Esophagus (tissue), 2 donors: Measurements from ENCODE around the gene SHFL. TPM values are rescaled to one million over a fixed set of nuclear protein-coding genes. Genes with fewer than 3 reads are reported as not detected.

Experiments
- H3K27ac ChIP-seq, 2 donors: one replicate each; pipeline ENCODE4 v1.5.1; 2013; ENCODE audit warnings: low read depth in 2 of 2, mild to moderate bottlenecking in 2 of 2, inconsistent platforms in 1 of 2, low read length in 1 of 2, moderate library complexity in 1 of 2
- H3K27me3 ChIP-seq, 2 donors: one replicate each; pipeline ENCODE4 v1.6.1; 2013; ENCODE audit warnings: low read length in 2 of 2, control low read depth in 1 of 2, mild to moderate bottlenecking in 1 of 2; ENCODE audit not compliant: insufficient read depth in 2 of 2, control insufficient read depth in 1 of 2
- H3K36me3 ChIP-seq, 2 donors: one replicate each; pipeline ENCODE4 v1.6.1; 2013; ENCODE audit warnings: low read length in 1 of 2; ENCODE audit not compliant: control insufficient read depth in 2 of 2, insufficient read depth in 2 of 2
- H3K4me1 ChIP-seq, 2 donors: one replicate each; pipeline ENCODE4 v1.6.1; 2013; ENCODE audit warnings: low read length in 1 of 2; ENCODE audit not compliant: control insufficient read depth in 2 of 2, insufficient read depth in 2 of 2
- H3K4me3 ChIP-seq, 2 donors: one replicate each; pipeline ENCODE4 v1.5.1; 2013; ENCODE audit warnings: low read length in 2 of 2, mild to moderate bottlenecking in 2 of 2, low read depth in 1 of 2, moderate library complexity in 1 of 2
- H3K9me3 ChIP-seq, 2 donors: one replicate each; pipeline ENCODE4 v1.6.1; 2013; ENCODE audit warnings: mild to moderate bottlenecking in 2 of 2, low read depth in 1 of 2, low read length in 1 of 2, moderate library complexity in 1 of 2; ENCODE audit not compliant: control insufficient read depth in 2 of 2, insufficient read depth in 1 of 2
- WGBS, 2 donors: extraction: QIAGEN DNeasy Blood & Tissue Kit; methylation state at CpG; one replicate each; pipeline ENCODE4 v1.1.7; 2013; 5-methylcytosine and 5-hydroxymethylcytosine counted together
- polyA plus RNA-seq, 2 donors: library from polyadenylated mRNA; stranded (reverse); fragments of 200-250 nt; gene quantifications; one replicate each; pipeline ENCODE4 v1.2.3, GENCODE V29; 2013
- donor health status: healthy with polysubstance abuse.
- donor health status: Bipolar disorder and iron deficiency.

Gene SHFL
- polyA plus RNA-seq, 2 donors: 15.7 to 22.9 TPM

DNA sequence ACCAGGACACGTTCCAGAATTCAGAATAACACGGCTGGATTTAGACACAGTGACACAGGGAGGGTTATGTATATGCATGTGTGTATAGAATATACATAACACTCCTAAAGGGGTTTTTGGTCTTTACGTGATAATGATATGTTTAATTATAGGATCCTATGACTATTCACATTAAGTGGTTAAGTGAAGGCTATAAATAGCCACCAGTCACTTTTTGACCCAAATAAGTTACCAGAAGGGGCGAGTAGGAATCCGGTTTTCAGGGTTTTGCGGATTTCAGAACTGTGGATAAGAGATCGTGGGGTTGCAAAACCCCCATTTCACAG, 9.5 kb downstream of the SHFL start:
- peak overlapping the region; percentile 71 to 76 for H3K27ac ChIP-seq
- H3K9me3 ChIP-seq: no peaks in the 10 kb centered on the region
- H3K4me3 ChIP-seq: no peak overlapping the region
- no peaks in the 10 kb centered on the region for H3K27me3 ChIP-seq
- H3K4me1 ChIP-seq: peaks cover 0 to 7% of the 10 kb centered on the region in 2 donors
- 29 to 42% methylated on average over 7 of the region's 7 CpGs for WGBS, 2 donors
- peaks cover 0 to 21% of the 10 kb centered on the region in 2 donors for H3K36me3 ChIP-seq

DNA sequence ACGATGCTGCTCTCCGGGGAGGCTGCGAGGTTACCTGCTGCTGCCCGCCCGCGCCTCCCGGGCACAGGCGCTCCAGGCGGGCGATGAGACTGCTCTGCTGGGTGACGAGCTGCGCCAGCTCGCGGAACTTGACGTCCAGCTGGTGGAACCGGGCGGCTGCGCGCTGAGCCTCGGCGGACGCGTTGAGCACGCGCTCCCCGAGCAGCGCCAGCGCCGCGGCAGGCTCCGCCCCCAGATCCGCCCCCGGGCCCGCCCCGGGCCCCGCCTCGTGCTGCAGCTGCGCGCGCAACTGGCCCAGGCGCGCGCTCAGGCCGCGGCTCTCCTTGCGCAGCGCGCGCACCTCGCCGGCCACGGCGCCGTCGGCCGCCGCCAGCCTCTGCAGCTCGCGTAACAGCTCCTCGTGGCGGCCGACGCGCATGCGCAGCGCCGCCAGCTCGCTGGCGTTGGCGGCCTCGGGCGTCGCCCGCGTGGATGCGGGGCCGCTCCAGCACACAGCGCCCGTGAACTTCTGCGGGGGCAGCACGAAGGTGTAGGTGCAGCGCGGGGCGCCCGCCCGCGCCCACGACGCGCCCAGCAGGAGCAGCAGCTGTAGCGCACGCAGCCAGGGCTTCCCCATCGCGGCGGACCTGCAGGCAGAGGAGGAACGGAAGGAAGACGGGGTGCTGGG, 10.0 kb downstream of the SHFL start:
- 2 to 4% methylated on average over 95 to 97 of the region's 97 CpGs for WGBS, 2 donors

DNA sequence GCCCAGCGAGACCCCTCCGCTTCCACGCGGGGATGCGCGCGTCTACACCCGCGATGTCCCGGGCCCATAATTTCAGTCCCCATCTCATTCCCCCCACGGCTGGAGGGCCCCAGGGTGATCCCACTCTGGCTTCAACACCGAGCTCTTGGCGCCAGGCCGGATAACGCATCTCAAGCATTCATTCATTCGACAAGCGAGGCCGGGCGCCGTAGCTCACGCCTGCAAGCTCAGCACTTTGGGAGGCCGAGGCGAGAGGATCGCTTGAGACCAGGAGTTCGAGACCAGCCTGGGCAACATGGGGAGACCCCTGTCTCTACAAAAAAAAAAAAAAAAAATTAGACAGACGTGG, 10.5 kb downstream of the SHFL start:
- Histone ChIP-seq H3K36me3 (peaks cover 0 to 13% of the 10 kb centered on the region in 2 donors), H3K4me3 (peak overlapping the region; percentile 40 to 59), H3K9me3 (no peaks in the 10 kb centered on the region), H3K27ac (peak overlapping the region; percentile 60 to 87), H3K27me3 (no peaks in the 10 kb centered on the region), H3K4me1 (peaks cover 0 to 7% of the 10 kb centered on the region in 2 donors)
- WGBS, 2 donors: 20 to 21% methylated on average over 26 of the region's 26 CpGs

More for the DNA sequence above, 10.0 kb downstream of the SHFL start:
- H3K27me3 ChIP-seq: no peaks in the 10 kb centered on the region
- H3K27ac ChIP-seq: peak overlapping the region; percentile 76 to 87
- peaks cover 0 to 18% of the 10 kb centered on the region in 2 donors for H3K36me3 ChIP-seq
- no peaks in the 10 kb centered on the region for H3K9me3 ChIP-seq
- peak overlapping the region; percentile 40 to 59 for H3K4me3 ChIP-seq
- H3K4me1 ChIP-seq: peaks cover 0 to 7% of the 10 kb centered on the region in 2 donors

DNA sequence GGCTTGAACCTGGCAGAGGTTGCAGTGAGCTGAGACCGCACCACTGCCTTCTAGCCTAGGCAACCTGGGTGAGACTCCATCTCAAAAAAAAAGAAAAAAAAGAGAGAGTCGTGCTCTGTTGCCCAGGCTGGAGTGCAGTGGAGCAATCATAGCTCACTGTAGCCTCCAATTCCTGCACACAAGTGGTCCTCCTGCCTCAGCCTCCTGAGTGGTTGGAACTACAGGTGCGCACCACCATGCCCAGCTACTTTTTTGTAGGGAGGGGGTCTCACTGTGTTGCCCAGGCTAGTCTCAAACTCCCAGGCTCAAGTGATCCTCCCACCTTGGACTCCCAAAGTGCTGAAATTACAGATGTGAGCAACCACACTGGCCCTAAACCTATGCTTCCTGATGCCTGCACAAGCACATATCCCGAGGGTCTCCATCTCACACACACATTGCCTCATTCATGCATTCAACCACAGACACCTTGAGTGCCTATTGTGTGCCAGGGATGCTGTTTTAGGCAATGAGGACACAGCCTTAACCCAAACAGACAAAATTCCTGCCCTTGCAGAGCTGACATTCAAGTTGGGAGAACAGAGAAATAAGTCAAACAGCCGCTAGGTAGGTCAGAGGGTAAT, 14.2 kb downstream of the SHFL start:
- Histone ChIP-seq H3K4me1 (peaks cover 0 to 7% of the 10 kb centered on the region in 2 donors), H3K36me3 (no peaks in the 10 kb centered on the region), H3K9me3 (no peaks in the 10 kb centered on the region), H3K4me3 (no peak overlapping the region), H3K27me3 (no peaks in the 10 kb centered on the region), H3K27ac (no peak overlapping the region)
- WGBS, 2 donors: 81 to 87% methylated on average over 5 of the region's 5 CpGs

DNA sequence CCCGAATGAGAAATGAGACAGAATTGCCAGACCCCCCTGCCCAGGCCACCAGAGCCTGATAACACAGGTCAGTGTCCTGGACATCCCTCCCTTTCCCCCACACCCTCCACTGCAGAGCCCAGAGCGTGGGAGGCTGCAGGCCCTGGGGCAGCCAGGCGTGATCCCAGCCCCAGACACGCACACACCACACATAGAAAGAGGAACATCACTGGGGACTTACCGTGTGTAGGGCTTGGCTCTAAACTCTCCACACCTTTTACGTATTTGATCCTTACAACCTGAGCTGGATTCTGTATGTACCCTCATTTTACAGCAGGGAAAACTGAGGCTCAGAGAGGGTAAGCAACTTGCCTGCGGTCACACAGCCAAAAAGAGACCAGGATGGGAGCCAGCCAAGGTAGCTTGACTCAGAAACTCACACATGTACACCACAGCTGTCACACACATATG, 16.7 kb downstream of the SHFL start:
- H3K9me3 ChIP-seq: no peaks in the 10 kb centered on the region
- H3K4me3 ChIP-seq: no peak overlapping the region
- peak overlapping the region; percentile 5 to 22 for H3K27ac ChIP-seq
- H3K27me3 ChIP-seq: no peaks in the 10 kb centered on the region
- WGBS, 2 donors: 66 to 71% methylated on average over 7 of the region's 7 CpGs
- H3K4me1 ChIP-seq: peaks cover 0 to 6% of the 10 kb centered on the region in 2 donors
- peaks cover 3 to 4% of the 10 kb centered on the region in 2 donors for H3K36me3 ChIP-seq

DNA sequence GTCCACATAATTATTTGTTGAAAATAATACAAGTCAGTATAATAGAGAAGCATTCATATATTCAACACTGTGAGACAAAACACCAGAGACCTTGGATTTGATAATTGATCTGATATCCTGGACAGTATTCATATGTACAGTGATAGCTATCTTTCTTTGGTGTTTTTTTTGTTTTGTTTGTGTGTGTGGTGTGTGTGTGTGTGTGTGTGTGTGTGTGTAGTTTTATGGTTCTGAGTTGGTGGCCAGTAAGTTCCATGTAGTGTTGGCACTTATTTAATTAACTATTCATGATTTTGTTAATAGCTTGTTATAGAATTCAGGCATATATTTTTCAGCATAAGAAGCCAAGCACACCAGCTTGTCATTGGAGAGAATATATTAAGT, 18.0 kb downstream of the SHFL start:
- no peaks in the 10 kb centered on the region for H3K9me3 ChIP-seq
- H3K4me1 ChIP-seq: peaks cover 0 to 8% of the 10 kb centered on the region in 2 donors
- H3K27ac ChIP-seq: no peak overlapping the region
- no peaks in the 10 kb centered on the region for H3K27me3 ChIP-seq
- H3K4me3 ChIP-seq: no peak overlapping the region
- peaks cover 8 to 11% of the 10 kb centered on the region in 2 donors for H3K36me3 ChIP-seq

DNA sequence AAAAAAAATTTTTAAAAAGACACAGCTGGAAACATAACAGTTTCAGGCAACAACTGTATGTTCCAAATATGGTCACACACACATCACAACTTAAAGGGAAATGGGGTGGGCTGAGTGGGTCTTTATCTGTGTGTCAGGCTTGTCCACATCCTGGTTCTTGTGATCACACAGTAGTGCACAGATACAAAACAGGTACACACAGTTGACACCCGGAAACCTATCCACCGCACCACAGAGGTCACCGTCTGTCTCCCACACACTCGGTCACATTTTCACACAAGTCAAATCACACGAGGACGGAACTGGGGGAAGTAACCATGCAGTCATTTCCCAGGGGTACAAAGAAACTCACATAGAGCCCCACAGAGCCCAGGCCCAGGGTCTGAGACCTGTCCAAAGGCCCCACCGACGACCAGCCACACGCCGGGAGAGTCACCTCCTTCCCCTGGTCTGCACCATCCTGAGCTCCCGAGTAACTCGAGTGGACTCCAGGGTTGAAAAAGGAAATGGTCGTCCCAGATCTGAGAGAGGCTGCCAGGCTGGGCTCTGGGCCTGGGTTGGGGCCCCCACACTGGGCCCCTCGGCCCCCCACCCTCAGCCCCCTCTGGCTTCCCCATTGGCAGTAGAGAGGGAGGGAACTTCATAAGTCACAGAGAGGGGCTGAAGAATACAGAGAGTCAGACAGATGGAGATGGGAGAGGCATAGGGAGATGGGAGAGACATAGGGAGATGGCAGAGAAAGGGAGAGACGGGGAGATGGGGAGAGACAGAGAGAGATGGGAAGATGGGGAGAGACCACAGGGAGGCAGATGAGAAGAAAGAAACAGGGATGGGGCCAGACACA, 18.8 kb downstream of the SHFL start:
- H3K27me3 ChIP-seq: no peaks in the 10 kb centered on the region
- no peaks in the 10 kb centered on the region for H3K9me3 ChIP-seq
- 52 to 54% methylated on average over 15 of the region's 15 CpGs for WGBS, 2 donors
- no peak overlapping the region for H3K4me3 ChIP-seq
- H3K27ac ChIP-seq: peak overlapping the region; percentile 62 to 77
- peaks cover 0 to 8% of the 10 kb centered on the region in 2 donors for H3K4me1 ChIP-seq
- H3K36me3 ChIP-seq: peaks cover 8 to 19% of the 10 kb centered on the region in 2 donors

DNA sequence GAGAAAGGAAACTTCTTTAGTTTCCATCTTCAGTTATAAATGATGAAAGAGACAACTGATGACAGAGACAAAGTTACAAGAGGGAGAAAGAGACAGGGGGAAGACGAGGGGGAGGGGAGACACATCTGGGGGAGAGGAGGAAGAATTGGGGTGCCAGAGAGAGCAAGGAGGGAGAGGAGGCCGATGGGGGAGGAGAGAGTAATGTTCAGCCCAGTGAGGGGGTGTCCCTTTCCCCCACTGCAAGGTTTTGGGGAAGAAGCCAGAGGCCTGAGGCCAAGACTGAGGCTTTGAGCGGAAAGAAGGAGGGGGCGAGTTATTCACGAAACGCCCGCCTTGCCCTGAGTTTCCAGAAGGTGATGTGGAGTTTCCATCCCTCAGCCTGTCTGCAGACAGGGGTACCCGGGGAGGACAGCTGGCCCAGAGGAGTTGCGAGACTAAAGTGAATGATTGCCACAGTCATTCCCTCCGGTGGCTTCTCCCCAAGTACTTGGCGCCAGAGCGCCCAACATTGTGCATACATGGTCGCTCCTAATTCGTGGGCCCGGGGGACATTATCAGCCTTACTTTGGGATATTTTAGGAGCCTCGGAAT, 19.5 kb downstream of the SHFL start:
- Histone ChIP-seq H3K27me3 (no peaks in the 10 kb centered on the region), H3K4me1 (peaks cover 0 to 8% of the 10 kb centered on the region in 2 donors), H3K4me3 (no peak overlapping the region), H3K36me3 (peaks cover 11 to 26% of the 10 kb centered on the region in 2 donors), H3K27ac (peak overlapping the region; percentile 45 to 62), H3K9me3 (no peaks in the 10 kb centered on the region)
- 36 to 40% methylated on average over 16 of the region's 16 CpGs for WGBS, 2 donors

DNA sequence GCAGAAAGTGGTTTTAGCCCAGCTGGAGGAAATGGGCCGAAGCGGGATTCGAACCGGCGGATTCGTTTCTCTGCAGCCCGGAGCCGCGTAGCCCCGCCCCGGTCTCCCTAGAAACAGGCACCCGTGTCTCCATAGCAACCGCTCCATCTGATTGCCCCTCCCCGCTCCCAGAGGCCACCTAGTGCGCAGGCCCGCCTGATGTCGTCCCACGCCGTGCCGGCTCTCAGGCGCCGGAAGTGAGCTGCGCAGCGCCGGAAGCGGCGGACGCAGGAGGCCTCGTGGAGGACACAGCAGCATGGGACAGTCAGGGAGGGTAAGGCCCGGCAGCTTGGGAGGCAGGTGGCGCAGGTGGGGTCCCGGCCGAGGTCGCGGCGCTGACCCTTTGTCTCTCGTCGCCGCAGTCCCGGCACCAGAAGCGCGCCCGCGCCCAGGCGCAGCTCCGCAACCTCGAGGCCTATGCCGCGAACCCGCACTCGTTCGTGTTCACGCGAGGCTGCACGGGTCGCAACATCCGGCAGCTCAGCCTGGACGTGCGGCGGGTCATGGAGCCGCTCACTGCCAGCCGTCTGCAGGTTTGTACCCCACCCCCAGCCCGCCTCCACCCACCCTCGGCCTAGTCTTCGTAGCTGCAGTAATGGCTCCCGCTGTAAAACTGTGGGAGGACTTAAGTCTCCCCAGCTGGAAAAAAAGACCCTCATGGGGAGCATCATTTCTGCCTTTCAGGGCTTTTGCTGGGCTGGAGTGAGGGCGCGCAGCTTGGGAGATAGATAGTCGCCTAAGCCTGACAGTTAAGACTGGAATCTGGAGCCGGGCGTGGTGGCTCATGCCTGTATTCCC, 20.2 kb downstream of the SHFL start, which contains the start of gene PPAN:
PPAN (plus strand) TSS at position 263 of the 837 bp plus-strand sequence; CDS start at position 296, 33 bp downstream.
- WGBS, 2 donors: 1% methylated on average over 66 to 71 of the region's 71 CpGs
- H3K36me3 ChIP-seq: peaks cover 11 to 33% of the 10 kb centered on the region in 2 donors
- H3K4me1 ChIP-seq: peaks cover 0 to 8% of the 10 kb centered on the region in 2 donors

More for the DNA sequence above, 20.2 kb downstream of the SHFL start, which contains the start of gene PPAN:
- H3K4me3 ChIP-seq: peak within 1 kb of the TSS; percentile 80 to 81
- no peaks in the 10 kb centered on the region for H3K27me3 ChIP-seq
- peak within 1 kb of the TSS; percentile 77 to 80 for H3K27ac ChIP-seq
- H3K9me3 ChIP-seq: no peaks in the 10 kb centered on the region
